HTR-8/SVneo (cell line): ENCODE results near the gene NOL4L.

Experiments used
- DNase-seq: peaks from one replicate; pipeline ENCODE4 v3.0.0; 2011; ENCODE audit warnings: low spot score, mixed read lengths; ENCODE audit not compliant: insufficient read length
- FAIRE-seq: peaks from 2 replicates; lab custom pipeline; 2011; peaks lifted over from hg19 to GRCh38; lab: Jason Lieb, UNC

NOL4L gene

GRCh38 chr20:32480371-32481241 lies 104.5 kb downstream of the NOL4L start:
- FAIRE-seq: peak; percentile 26
- no peak for DNase-seq

GRCh38 chr20:32479697-32480171 lies 105.4 kb downstream of the NOL4L start:
- FAIRE-seq: no peak
- DNase-seq: no peak

GRCh38 chr20:32479012-32479411 lies 106.1 kb downstream of the NOL4L start:
- no peak for FAIRE-seq
- DNase-seq: no peak

- DNase-seq: no peak
- no peak for FAIRE-seq
Measured at GRCh38 chr20:32478576-32478975, 106.6 kb downstream of the NOL4L start.

- DNase-seq: no peak
- no peak for FAIRE-seq
Measured at GRCh38 chr20:32477594-32478512, 107.3 kb downstream of the NOL4L start.

- DNase-seq (no peak), FAIRE-seq (no peak)
Measured at GRCh38 chr20:32476684-32477593, 108.2 kb downstream of the NOL4L start.

- FAIRE-seq (peak; percentile 92), DNase-seq (peak; percentile 97)
Measured at GRCh38 chr20:32474967-32475811, 109.9 kb downstream of the NOL4L start.

- no peak for DNase-seq
- FAIRE-seq: no peak
Measured at GRCh38 chr20:32474717-32474966, 110.5 kb downstream of the NOL4L start.

GRCh38 chr20:32474009-32474716 lies 111.0 kb downstream of the NOL4L start:
- no peak for DNase-seq
- no peak for FAIRE-seq

- no peak for FAIRE-seq
Measured at GRCh38 chr20:32473231-32474008, 111.7 kb downstream of the NOL4L start.

GRCh38 chr20:32472581-32473207 lies 112.4 kb downstream of the NOL4L start:
- FAIRE-seq: no peak
- no peak for DNase-seq

More at GRCh38 chr20:32473231-32474008, 111.7 kb downstream of the NOL4L start:
- no peak for DNase-seq

- no peak for FAIRE-seq
Measured at GRCh38 chr20:32470940-32471339, 114.2 kb downstream of the NOL4L start.

GRCh38 chr20:32470025-32470861 lies 114.9 kb downstream of the NOL4L start:
- DNase-seq: peak; percentile 84
- FAIRE-seq: peak; percentile 84

More at GRCh38 chr20:32470940-32471339, 114.2 kb downstream of the NOL4L start:
- no peak for DNase-seq

GRCh38 chr20:32468860-32469259 lies 116.3 kb downstream of the NOL4L start:
- FAIRE-seq: no peak

GRCh38 chr20:32468313-32468640 lies 116.9 kb downstream of the NOL4L start:
- no peak for FAIRE-seq
- DNase-seq: no peak

More at GRCh38 chr20:32468860-32469259, 116.3 kb downstream of the NOL4L start:
- DNase-seq: no peak

GRCh38 chr20:32467506-32468312 lies 117.4 kb downstream of the NOL4L start:
- DNase-seq: no peak
- no peak for FAIRE-seq
